WTC11 (cell line): ENCODE results near the gene SH2D6. TPM values are rescaled to one million over a fixed set of nuclear protein-coding genes. Genes with fewer than 3 reads are reported as not detected.

Experiments
- ATAC-seq: fragments of 200-7000 bp; cut with Tn5 transposase; 2 replicates; pipeline ENCODE4 v1.10.0; 2021; ENCODE audit warnings: mild to moderate bottlenecking, moderate library complexity
- CTCF ChIA-PET: fragments of 300-600 bp; sonication (Branson Sonifier 250); formaldehyde crosslinking; loops from one replicate; lab custom pipeline; 2021; ENCODE audit warnings: antibody characterized with exemption; lab: Charles Lee
- POLR2A ChIA-PET: fragments of 350-600 bp; sonication (Branson Sonifier 250); formaldehyde crosslinking; loops from one replicate; lab custom pipeline; 2021; ENCODE audit warnings: antibody characterized with exemption; lab: Charles Lee
- DNase-seq: peaks from one replicate; pipeline ENCODE4 v3.0.0; 2021; ENCODE audit warnings: low spot score
- H3K27ac Mint-ChIP-seq: 2 replicates; pipeline ENCODE4 v1.8.0; 2021; ENCODE audit warnings: mixed read lengths
- H3K27me3 Mint-ChIP-seq: 2 replicates; pipeline ENCODE4 v1.8.0; 2021; ENCODE audit warnings: low read depth, mild to moderate bottlenecking, moderate library complexity, mixed read lengths
- H3K36me3 Mint-ChIP-seq: 2 replicates; pipeline ENCODE4 v1.8.0; 2021; ENCODE audit warnings: mixed read lengths
- H3K4me1 Mint-ChIP-seq: 2 replicates; pipeline ENCODE4 v1.8.0; 2022; ENCODE audit warnings: mixed read lengths
- H3K4me3 Mint-ChIP-seq: 2 replicates; pipeline ENCODE4 v1.8.0; 2021; ENCODE audit warnings: mild to moderate bottlenecking, moderate library complexity, mixed read lengths
- H3K9me3 Mint-ChIP-seq: 2 replicates; pipeline ENCODE4 v1.8.0; 2021; ENCODE audit warnings: mixed read lengths
- ATF1 ChIP-seq: sonication (generic); formaldehyde crosslinking; IDR thresholded peaks from 2 replicates; pipeline ENCODE4 v1.8.1; 2023; ENCODE audit warnings: mild to moderate bottlenecking, moderate library complexity, missing genetic modification reagents
- ATF3 ChIP-seq: sonication (generic); formaldehyde crosslinking; conservative IDR thresholded peaks from 2 replicates; pipeline ENCODE4 v1.8.1; 2022; ENCODE audit warnings: mild to moderate bottlenecking, missing genetic modification reagents
- ESRRA ChIP-seq: sonication (generic); formaldehyde crosslinking; IDR thresholded peaks from 2 replicates; pipeline ENCODE4 v1.8.1; 2022; ENCODE audit warnings: mild to moderate bottlenecking, missing genetic modification reagents, borderline replicate concordance
- GABPB1 ChIP-seq: sonication (generic); formaldehyde crosslinking; IDR thresholded peaks from 2 replicates; pipeline ENCODE4 v1.8.1; 2023; ENCODE audit warnings: mild to moderate bottlenecking, missing genetic modification reagents
- GRHL2 ChIP-seq: fragments of 250-450 bp; sonication (Bioruptor Pico); IDR thresholded peaks from 2 replicates; pipeline ENCODE4 v1.8.0; 2022; ENCODE audit warnings: mild to moderate bottlenecking, moderate library complexity; ENCODE audit not compliant: insufficient replicate concordance, severe bottlenecking
- MAX ChIP-seq: sonication (generic); formaldehyde crosslinking; IDR thresholded peaks from 2 replicates; pipeline ENCODE4 v1.8.0; 2022; ENCODE audit warnings: mild to moderate bottlenecking, missing genetic modification reagents
- NFATC4 ChIP-seq: fragments of 250-450 bp; sonication (Bioruptor Pico); IDR thresholded peaks from 2 replicates; pipeline ENCODE4 v1.9.0; 2021; ENCODE audit warnings: mild to moderate bottlenecking
- NFE2L1 ChIP-seq: sonication (generic); formaldehyde crosslinking; IDR thresholded peaks from 2 replicates; pipeline ENCODE4 v1.8.1; 2023; ENCODE audit warnings: missing genetic modification reagents
- OVOL2 ChIP-seq: fragments of 250-450 bp; sonication (Bioruptor Pico); IDR thresholded peaks from 2 replicates; pipeline ENCODE4 v1.9.0; 2021; ENCODE audit warnings: mild to moderate bottlenecking, borderline replicate concordance
- PREB ChIP-seq: sonication (generic); formaldehyde crosslinking; IDR thresholded peaks from 2 replicates; pipeline ENCODE4 v1.8.1; 2022; ENCODE audit warnings: mild to moderate bottlenecking, missing genetic modification reagents, moderate library complexity, borderline replicate concordance
- RORB ChIP-seq: fragments of 250-450 bp; sonication (Bioruptor Pico); IDR thresholded peaks from 2 replicates; pipeline ENCODE4 v1.9.0; 2021; ENCODE audit warnings: mild to moderate bottlenecking
- TEAD4 ChIP-seq: sonication (generic); formaldehyde crosslinking; IDR thresholded peaks from 2 replicates; pipeline ENCODE4 v1.8.0; 2022; ENCODE audit warnings: mild to moderate bottlenecking, missing genetic modification reagents
- ZNF232 ChIP-seq: sonication (generic); formaldehyde crosslinking; IDR thresholded peaks from 2 replicates; pipeline ENCODE4 v1.8.0; 2022; ENCODE audit warnings: mild to moderate bottlenecking, missing genetic modification reagents
- total RNA-seq: library from RNA; stranded (reverse); gene quantifications from 3 replicates; pipeline ENCODE4 v1.2.3, GENCODE V29; 2021
- TF ChIP-seq, protein P1 (sequence below): fragments of 250-450 bp; sonication (Bioruptor Pico); IDR thresholded peaks from 2 replicates; pipeline ENCODE4 v1.9.0; 2021; ENCODE audit warnings: mild to moderate bottlenecking, borderline replicate concordance
- TF ChIP-seq, protein P2 (sequence below): sonication (generic); formaldehyde crosslinking; IDR thresholded peaks from 2 replicates; pipeline ENCODE4 v1.8.1; 2022; ENCODE audit warnings: low read depth, missing genetic modification reagents, borderline replicate concordance
- TF ChIP-seq, protein P3 (sequence below): sonication (generic); formaldehyde crosslinking; IDR thresholded peaks from 2 replicates; pipeline ENCODE4 v1.8.1; 2023; ENCODE audit warnings: mild to moderate bottlenecking, missing genetic modification reagents
- TF ChIP-seq, protein P4 (sequence below): fragments of 250-450 bp; sonication (Bioruptor Pico); IDR thresholded peaks from 2 replicates; pipeline ENCODE4 v1.9.0; 2021; ENCODE audit warnings: mild to moderate bottlenecking

The SH2D6 gene
- total RNA-seq, 1 experiment from 2014 or later = 1.2 TPM

- CTCF ChIA-PET = interaction anchor here (0.6 to 4.5 kb wide), 23 partner anchors 8 to 597 kb away, joined by 3 to 106 read pairs (median 4); partner anchors contain the start of genes ELMOD3, MAT2A and RETSAT
- no peak overlapping the region; the same call in 1 of the 2 replicates for H3K27ac Mint-ChIP-seq
- DNase-seq = no peak
Measured at GRCh38 chr2:85421260-85422071, 3.0 kb downstream of the SH2D6 start.

DNA sequence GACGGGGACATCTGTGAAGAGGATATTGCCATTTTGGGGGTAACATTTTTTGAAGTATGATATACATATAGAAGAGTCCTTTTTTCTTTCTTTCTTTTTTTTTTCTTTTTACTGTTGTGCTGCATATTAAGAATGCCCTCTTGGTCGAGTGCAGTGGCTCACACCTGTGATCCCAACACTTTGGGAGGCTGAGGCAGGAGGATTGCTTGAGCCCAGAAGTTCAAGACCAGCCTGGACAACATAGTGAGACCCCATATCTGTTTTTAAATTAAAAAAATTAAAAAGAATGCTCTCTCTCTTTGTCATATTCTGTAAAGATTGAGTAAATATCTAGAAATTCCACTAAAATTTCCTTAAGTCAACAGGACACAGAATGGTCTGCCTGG lies 3.6 kb downstream of the SH2D6 start:
- DNase-seq (no peak), ATAC-seq (no peak)
- ChIA-PET POLR2A (interaction anchor here (0.8 to 2.9 kb wide), 3 partner anchors 10 to 130 kb away, joined by 4 to 16 read pairs (median 11); partner anchors contain the start of gene MAT2A), CTCF (interaction anchor here (0.6 to 4.5 kb wide), 10 partner anchors 10 to 399 kb away, joined by 3 to 106 read pairs (median 8); partner anchors contain the start of gene MAT2A)
- no peak for TF ChIP-seq NFATC4
- no peak overlapping the region for H3K27ac Mint-ChIP-seq
- H3K4me1 Mint-ChIP-seq = peaks cover 31% of the 10 kb centered on the region
- H3K36me3 Mint-ChIP-seq = no peaks in the 10 kb centered on the region
- peaks cover 6% of the 10 kb centered on the region for H3K27me3 Mint-ChIP-seq
- no peaks in the 10 kb centered on the region for H3K9me3 Mint-ChIP-seq
- no peak overlapping the region for H3K4me3 Mint-ChIP-seq

More at GRCh38 chr2:85421260-85422071, 3.0 kb downstream of the SH2D6 start:
- no peaks in the 10 kb centered on the region for H3K36me3 Mint-ChIP-seq
- peaks cover under 1% of the 10 kb centered on the region for H3K27me3 Mint-ChIP-seq
- H3K9me3 Mint-ChIP-seq = no peaks in the 10 kb centered on the region
- no peak for ATAC-seq
- POLR2A ChIA-PET = interaction anchor here (0.8 to 2.9 kb wide), 3 partner anchors 10 to 130 kb away, joined by 4 to 16 read pairs (median 11); partner anchors contain the start of gene MAT2A
- H3K4me1 Mint-ChIP-seq = peaks cover 31% of the 10 kb centered on the region
- TF ChIP-seq GABPB1 (CRISPR knock-in tag) (peak; percentile 80), OVOL2 (no peak)
- TF ChIP-seq, all 79 proteins: peak for 1
- no peak overlapping the region for H3K4me3 Mint-ChIP-seq

GRCh38 chr2:85423525-85423924 lies 5.0 kb downstream of the SH2D6 start:
- H3K36me3 Mint-ChIP-seq = no peaks in the 10 kb centered on the region
- no peak overlapping the region for H3K4me3 Mint-ChIP-seq
- peaks cover 35% of the 10 kb centered on the region for H3K4me1 Mint-ChIP-seq
- POLR2A ChIA-PET = no interaction called here
- peaks cover 21% of the 10 kb centered on the region for H3K27me3 Mint-ChIP-seq
- CTCF ChIA-PET = interaction anchor here (0.5 to 1.0 kb wide), 3 partner anchors 83 to 128 kb away, joined by 3 to 8 read pairs (median 3); no protein-coding TSS in a partner anchor
- H3K27ac Mint-ChIP-seq = no peak overlapping the region
- ATAC-seq (no peak), DNase-seq (no peak)
- H3K9me3 Mint-ChIP-seq = no peaks in the 10 kb centered on the region
- TF ChIP-seq ESRRA (CRISPR knock-in tag) = no peak
- TF ChIP-seq ATF1 (CRISPR knock-in tag) = no peak
- no peak for TF ChIP-seq GRHL2 (CRISPR knock-in tag)
- no peak for TF ChIP-seq ZNF232
- TF ChIP-seq RORB (CRISPR knock-in tag) = no peak
- TF ChIP-seq, protein P1, sequence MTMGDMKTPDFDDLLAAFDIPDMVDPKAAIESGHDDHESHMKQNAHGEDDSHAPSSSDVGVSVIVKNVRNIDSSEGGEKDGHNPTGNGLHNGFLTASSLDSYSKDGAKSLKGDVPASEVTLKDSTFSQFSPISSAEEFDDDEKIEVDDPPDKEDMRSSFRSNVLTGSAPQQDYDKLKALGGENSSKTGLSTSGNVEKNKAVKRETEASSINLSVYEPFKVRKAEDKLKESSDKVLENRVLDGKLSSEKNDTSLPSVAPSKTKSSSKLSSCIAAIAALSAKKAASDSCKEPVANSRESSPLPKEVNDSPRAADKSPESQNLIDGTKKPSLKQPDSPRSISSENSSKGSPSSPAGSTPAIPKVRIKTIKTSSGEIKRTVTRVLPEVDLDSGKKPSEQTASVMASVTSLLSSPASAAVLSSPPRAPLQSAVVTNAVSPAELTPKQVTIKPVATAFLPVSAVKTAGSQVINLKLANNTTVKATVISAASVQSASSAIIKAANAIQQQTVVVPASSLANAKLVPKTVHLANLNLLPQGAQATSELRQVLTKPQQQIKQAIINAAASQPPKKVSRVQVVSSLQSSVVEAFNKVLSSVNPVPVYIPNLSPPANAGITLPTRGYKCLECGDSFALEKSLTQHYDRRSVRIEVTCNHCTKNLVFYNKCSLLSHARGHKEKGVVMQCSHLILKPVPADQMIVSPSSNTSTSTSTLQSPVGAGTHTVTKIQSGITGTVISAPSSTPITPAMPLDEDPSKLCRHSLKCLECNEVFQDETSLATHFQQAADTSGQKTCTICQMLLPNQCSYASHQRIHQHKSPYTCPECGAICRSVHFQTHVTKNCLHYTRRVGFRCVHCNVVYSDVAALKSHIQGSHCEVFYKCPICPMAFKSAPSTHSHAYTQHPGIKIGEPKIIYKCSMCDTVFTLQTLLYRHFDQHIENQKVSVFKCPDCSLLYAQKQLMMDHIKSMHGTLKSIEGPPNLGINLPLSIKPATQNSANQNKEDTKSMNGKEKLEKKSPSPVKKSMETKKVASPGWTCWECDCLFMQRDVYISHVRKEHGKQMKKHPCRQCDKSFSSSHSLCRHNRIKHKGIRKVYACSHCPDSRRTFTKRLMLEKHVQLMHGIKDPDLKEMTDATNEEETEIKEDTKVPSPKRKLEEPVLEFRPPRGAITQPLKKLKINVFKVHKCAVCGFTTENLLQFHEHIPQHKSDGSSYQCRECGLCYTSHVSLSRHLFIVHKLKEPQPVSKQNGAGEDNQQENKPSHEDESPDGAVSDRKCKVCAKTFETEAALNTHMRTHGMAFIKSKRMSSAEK = no peak
- TF ChIP-seq, protein P2, sequence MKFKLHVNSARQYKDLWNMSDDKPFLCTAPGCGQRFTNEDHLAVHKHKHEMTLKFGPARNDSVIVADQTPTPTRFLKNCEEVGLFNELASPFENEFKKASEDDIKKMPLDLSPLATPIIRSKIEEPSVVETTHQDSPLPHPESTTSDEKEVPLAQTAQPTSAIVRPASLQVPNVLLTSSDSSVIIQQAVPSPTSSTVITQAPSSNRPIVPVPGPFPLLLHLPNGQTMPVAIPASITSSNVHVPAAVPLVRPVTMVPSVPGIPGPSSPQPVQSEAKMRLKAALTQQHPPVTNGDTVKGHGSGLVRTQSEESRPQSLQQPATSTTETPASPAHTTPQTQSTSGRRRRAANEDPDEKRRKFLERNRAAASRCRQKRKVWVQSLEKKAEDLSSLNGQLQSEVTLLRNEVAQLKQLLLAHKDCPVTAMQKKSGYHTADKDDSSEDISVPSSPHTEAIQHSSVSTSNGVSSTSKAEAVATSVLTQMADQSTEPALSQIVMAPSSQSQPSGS = no peak
- no peak for TF ChIP-seq MAX
- TF ChIP-seq ATF3 = no peak
- TF ChIP-seq, protein P3, sequence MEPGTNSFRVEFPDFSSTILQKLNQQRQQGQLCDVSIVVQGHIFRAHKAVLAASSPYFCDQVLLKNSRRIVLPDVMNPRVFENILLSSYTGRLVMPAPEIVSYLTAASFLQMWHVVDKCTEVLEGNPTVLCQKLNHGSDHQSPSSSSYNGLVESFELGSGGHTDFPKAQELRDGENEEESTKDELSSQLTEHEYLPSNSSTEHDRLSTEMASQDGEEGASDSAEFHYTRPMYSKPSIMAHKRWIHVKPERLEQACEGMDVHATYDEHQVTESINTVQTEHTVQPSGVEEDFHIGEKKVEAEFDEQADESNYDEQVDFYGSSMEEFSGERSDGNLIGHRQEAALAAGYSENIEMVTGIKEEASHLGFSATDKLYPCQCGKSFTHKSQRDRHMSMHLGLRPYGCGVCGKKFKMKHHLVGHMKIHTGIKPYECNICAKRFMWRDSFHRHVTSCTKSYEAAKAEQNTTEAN = no peak
- no peak for TF ChIP-seq TEAD4
- TF ChIP-seq NFE2L1 (CRISPR knock-in tag) = no peak
- TF ChIP-seq, protein P4, sequence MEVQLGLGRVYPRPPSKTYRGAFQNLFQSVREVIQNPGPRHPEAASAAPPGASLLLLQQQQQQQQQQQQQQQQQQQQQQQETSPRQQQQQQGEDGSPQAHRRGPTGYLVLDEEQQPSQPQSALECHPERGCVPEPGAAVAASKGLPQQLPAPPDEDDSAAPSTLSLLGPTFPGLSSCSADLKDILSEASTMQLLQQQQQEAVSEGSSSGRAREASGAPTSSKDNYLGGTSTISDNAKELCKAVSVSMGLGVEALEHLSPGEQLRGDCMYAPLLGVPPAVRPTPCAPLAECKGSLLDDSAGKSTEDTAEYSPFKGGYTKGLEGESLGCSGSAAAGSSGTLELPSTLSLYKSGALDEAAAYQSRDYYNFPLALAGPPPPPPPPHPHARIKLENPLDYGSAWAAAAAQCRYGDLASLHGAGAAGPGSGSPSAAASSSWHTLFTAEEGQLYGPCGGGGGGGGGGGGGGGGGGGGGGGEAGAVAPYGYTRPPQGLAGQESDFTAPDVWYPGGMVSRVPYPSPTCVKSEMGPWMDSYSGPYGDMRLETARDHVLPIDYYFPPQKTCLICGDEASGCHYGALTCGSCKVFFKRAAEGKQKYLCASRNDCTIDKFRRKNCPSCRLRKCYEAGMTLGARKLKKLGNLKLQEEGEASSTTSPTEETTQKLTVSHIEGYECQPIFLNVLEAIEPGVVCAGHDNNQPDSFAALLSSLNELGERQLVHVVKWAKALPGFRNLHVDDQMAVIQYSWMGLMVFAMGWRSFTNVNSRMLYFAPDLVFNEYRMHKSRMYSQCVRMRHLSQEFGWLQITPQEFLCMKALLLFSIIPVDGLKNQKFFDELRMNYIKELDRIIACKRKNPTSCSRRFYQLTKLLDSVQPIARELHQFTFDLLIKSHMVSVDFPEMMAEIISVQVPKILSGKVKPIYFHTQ (CRISPR knock-in tag) = no peak
- no peak for TF ChIP-seq PREB (CRISPR knock-in tag)
